ENCODE measurements around the gene ZNF239.

ZNF239 gene

DNA sequence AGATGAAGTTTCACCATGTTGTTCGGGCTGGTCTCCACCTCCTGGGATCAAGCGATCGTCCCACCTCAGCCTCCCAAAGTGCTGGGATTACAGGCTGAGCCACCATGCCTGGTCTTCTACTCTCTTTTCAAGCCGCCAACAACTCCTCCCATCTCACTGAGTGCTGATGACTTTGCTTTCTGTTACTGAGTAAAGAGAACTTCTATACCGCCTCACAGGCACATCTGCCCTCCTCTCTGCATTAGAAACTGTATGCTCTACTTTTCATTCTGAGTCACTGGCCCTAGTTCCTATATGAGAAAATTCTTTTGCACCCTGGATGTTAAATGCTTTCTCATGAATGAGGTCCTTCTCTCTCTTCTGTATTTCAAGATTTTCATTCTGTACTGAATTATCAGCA, 2.2 kb upstream of the ZNF239 start:
- H3K9ac ChIP-seq (ENCODE audit: low read length), result no peak overlapping the region
- no peaks in the 10 kb centered on the region for H3K79me2 ChIP-seq (ENCODE audit: low read length)
- no peak overlapping the region for H3K4me3 ChIP-seq (ENCODE audit: low read length)
- H3K9me3 ChIP-seq (replicated peaks; ENCODE audit: insufficient read depth, low read length), result no peaks in the 10 kb centered on the region
- DNase-seq, result no peak
- H3K27ac ChIP-seq (ENCODE audit: low read length), result no peak overlapping the region
- no peaks in the 10 kb centered on the region for H3K9me2 ChIP-seq (replicated peaks; ENCODE audit: insufficient read depth, low read length)
- TF ChIP-seq, protein P1, sequence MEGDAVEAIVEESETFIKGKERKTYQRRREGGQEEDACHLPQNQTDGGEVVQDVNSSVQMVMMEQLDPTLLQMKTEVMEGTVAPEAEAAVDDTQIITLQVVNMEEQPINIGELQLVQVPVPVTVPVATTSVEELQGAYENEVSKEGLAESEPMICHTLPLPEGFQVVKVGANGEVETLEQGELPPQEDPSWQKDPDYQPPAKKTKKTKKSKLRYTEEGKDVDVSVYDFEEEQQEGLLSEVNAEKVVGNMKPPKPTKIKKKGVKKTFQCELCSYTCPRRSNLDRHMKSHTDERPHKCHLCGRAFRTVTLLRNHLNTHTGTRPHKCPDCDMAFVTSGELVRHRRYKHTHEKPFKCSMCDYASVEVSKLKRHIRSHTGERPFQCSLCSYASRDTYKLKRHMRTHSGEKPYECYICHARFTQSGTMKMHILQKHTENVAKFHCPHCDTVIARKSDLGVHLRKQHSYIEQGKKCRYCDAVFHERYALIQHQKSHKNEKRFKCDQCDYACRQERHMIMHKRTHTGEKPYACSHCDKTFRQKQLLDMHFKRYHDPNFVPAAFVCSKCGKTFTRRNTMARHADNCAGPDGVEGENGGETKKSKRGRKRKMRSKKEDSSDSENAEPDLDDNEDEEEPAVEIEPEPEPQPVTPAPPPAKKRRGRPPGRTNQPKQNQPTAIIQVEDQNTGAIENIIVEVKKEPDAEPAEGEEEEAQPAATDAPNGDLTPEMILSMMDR (IDR thresholded peaks at IDR 0.05; ENCODE audit: low read length), result no peak
- TF ChIP-seq EZH2phosphoT487 (IDR thresholded peaks at IDR 0.05; ENCODE audit: low read length) (no peak), EZH2 (optimal IDR thresholded peaks at IDR 0.05; ENCODE audit: low read depth, low read length) (no peak)
- H3F3A ChIP-seq (ENCODE audit: insufficient read depth, low read length), result no peaks in the 10 kb centered on the region
- no peak overlapping the region for H2AFZ ChIP-seq (ENCODE audit: low read length)
- no peak overlapping the region for H3K4me2 ChIP-seq (ENCODE audit: low read depth, low read length)
- no peaks in the 10 kb centered on the region for H3K36me3 ChIP-seq (replicated peaks; ENCODE audit: insufficient read depth, low read length)
- H3K27me3 ChIP-seq (replicated peaks; ENCODE audit: insufficient read depth, low read length), result no peaks in the 10 kb centered on the region
- H4K20me1 ChIP-seq (ENCODE audit: insufficient read depth, low read length), result no peaks in the 10 kb centered on the region
- H3K4me1 ChIP-seq (ENCODE audit: low read length), result no peaks in the 10 kb centered on the region

DNA sequence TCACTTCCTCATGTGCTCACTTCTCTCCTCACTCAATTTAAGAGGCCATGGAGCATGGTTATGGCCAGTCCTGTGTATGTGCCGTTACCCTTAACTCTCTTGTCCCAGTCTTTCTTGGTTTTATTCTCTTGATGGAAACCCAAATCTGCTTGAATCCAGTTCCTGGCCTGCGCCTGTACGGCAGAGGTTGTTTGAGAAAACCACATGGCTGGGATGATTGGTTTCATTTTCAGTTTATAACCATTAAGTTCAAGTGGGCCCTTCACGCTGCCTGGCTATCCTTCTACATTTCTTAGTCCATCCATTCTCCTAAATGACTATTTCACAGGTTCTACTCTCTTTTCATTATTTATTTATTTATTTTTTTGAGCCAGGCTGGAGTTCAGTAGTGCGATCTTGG, 1.6 kb upstream of the ZNF239 start:
- DNase-seq, result no peak
- Histone ChIP-seq H3K9me3 (replicated peaks; ENCODE audit: insufficient read depth, low read length) (no peaks in the 10 kb centered on the region), H2AFZ (ENCODE audit: low read length) (no peak overlapping the region), H3F3A (ENCODE audit: insufficient read depth, low read length) (no peaks in the 10 kb centered on the region), H4K20me1 (ENCODE audit: insufficient read depth, low read length) (no peaks in the 10 kb centered on the region), H3K4me2 (ENCODE audit: low read depth, low read length) (no peak overlapping the region), H3K27ac (ENCODE audit: low read length) (no peak overlapping the region), H3K79me2 (ENCODE audit: low read length) (no peaks in the 10 kb centered on the region), H3K4me3 (ENCODE audit: low read length) (no peak overlapping the region), H3K9me2 (replicated peaks; ENCODE audit: insufficient read depth, low read length) (no peaks in the 10 kb centered on the region), H3K9ac (ENCODE audit: low read length) (no peak overlapping the region), H3K27me3 (replicated peaks; ENCODE audit: insufficient read depth, low read length) (no peaks in the 10 kb centered on the region), H3K4me1 (ENCODE audit: low read length) (no peaks in the 10 kb centered on the region), H3K36me3 (replicated peaks; ENCODE audit: insufficient read depth, low read length) (no peaks in the 10 kb centered on the region)
- TF ChIP-seq EZH2phosphoT487 (IDR thresholded peaks at IDR 0.05; ENCODE audit: low read length) (no peak), EZH2 (optimal IDR thresholded peaks at IDR 0.05; ENCODE audit: low read depth, low read length) (no peak)
- TF ChIP-seq, protein P1 (IDR thresholded peaks at IDR 0.05; ENCODE audit: low read length), result no peak

- H3K36me3 ChIP-seq (replicated peaks; ENCODE audit: insufficient read depth, low read length), result no peaks in the 10 kb centered on the region
- no peak overlapping the region for H3K4me2 ChIP-seq (ENCODE audit: low read depth, low read length)
- DNase-seq, result no peak
- H3K9ac ChIP-seq (ENCODE audit: low read length), result no peak overlapping the region
- no peak overlapping the region for H3K4me3 ChIP-seq (ENCODE audit: low read length)
- no peaks in the 10 kb centered on the region for H3K79me2 ChIP-seq (ENCODE audit: low read length)
- TF ChIP-seq EZH2 (optimal IDR thresholded peaks at IDR 0.05; ENCODE audit: low read depth, low read length), result no peak
- TF ChIP-seq EZH2phosphoT487 (IDR thresholded peaks at IDR 0.05; ENCODE audit: low read length), result no peak
- TF ChIP-seq, protein P1 (IDR thresholded peaks at IDR 0.05; ENCODE audit: low read length), result no peak
- H3K9me2 ChIP-seq (replicated peaks; ENCODE audit: insufficient read depth, low read length), result no peaks in the 10 kb centered on the region
- H3F3A ChIP-seq (ENCODE audit: insufficient read depth, low read length), result no peaks in the 10 kb centered on the region
- H3K27ac ChIP-seq (ENCODE audit: low read length), result no peak overlapping the region
- H2AFZ ChIP-seq (ENCODE audit: low read length), result no peak overlapping the region
- H3K27me3 ChIP-seq (replicated peaks; ENCODE audit: insufficient read depth, low read length), result no peaks in the 10 kb centered on the region
- H3K9me3 ChIP-seq (replicated peaks; ENCODE audit: insufficient read depth, low read length), result no peaks in the 10 kb centered on the region
- no peaks in the 10 kb centered on the region for H3K4me1 ChIP-seq (ENCODE audit: low read length)
- no peaks in the 10 kb centered on the region for H4K20me1 ChIP-seq (ENCODE audit: insufficient read depth, low read length)
Observed at GRCh38 chr10:43574906-43575305, 490 bp upstream of the ZNF239 start.
